ENCODE results near the gene TUBAL3. TPM values are rescaled to one million over a fixed set of nuclear protein-coding genes. Genes with fewer than 3 reads are reported as not detected.

The TUBAL3 gene
- total and polyA plus RNA-seq, 2 of the 4 experiments (the other 2 are of a cell fraction) = not detected

Other genes with a start within 250 kb of the TUBAL3 start
- gene AKR1C8, start 219.7 kb downstream of the TUBAL3 start, total RNA-seq (2012; rRNA removed) = not detected in 2 replicates
- gene AKR1C8, start 219.7 kb downstream of the TUBAL3 start, polyA plus RNA-seq (2012; rRNA removed) = not detected in 2 replicates
- gene AKR1C4, start 208.0 kb downstream of the TUBAL3 start, total RNA-seq (2012; rRNA removed) = not detected in 2 replicates
- not detected in 2 replicates for gene AKR1C4, start 208.0 kb downstream of the TUBAL3 start, polyA plus RNA-seq (2012; rRNA removed)
- not detected in 2 replicates for gene UCN3, start 39.9 kb downstream of the TUBAL3 start, total RNA-seq (2012; rRNA removed)
- gene UCN3, start 39.9 kb downstream of the TUBAL3 start, polyA plus RNA-seq (2012; rRNA removed) = not detected in 2 replicates
- 54.7 and 57.5 TPM in 2 replicates for gene NET1, start 7.7 kb upstream of the TUBAL3 start, total RNA-seq (2012; rRNA removed)
- gene NET1, start 7.7 kb upstream of the TUBAL3 start, polyA plus RNA-seq (2012; rRNA removed) = 20.0 and 28.2 TPM in 2 replicates
- not detected in 2 replicates for gene CALML5, start 94.7 kb upstream of the TUBAL3 start, total RNA-seq (2012; rRNA removed)
- gene CALML5, start 94.7 kb upstream of the TUBAL3 start, polyA plus RNA-seq (2012; rRNA removed) = not detected in 2 replicates
- gene CALML3, start 120.1 kb upstream of the TUBAL3 start, total RNA-seq (2012; rRNA removed) = not detected in 2 replicates
- gene CALML3, start 120.1 kb upstream of the TUBAL3 start, polyA plus RNA-seq (2012; rRNA removed) = not detected in 2 replicates